ENCODE measurements around the gene RARRES1. TPM values are rescaled to one million over a fixed set of nuclear protein-coding genes. Genes with fewer than 3 reads are reported as not detected.
A peak's percentile ranks its signal among the peaks of the same experiment; 100 is the strongest.

The RARRES1 gene, protein sequence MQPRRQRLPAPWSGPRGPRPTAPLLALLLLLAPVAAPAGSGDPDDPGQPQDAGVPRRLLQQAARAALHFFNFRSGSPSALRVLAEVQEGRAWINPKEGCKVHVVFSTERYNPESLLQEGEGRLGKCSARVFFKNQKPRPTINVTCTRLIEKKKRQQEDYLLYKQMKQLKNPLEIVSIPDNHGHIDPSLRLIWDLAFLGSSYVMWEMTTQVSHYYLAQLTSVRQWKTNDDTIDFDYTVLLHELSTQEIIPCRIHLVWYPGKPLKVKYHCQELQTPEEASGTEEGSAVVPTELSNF
- polyA plus RNA-seq (2013, experiment 1 of 2; ENCODE audit: insufficient read length) = 1.0 TPM
- polyA plus RNA-seq (2013, experiment 2 of 2; ENCODE audit: insufficient read length) = 0.47 TPM

DNA sequence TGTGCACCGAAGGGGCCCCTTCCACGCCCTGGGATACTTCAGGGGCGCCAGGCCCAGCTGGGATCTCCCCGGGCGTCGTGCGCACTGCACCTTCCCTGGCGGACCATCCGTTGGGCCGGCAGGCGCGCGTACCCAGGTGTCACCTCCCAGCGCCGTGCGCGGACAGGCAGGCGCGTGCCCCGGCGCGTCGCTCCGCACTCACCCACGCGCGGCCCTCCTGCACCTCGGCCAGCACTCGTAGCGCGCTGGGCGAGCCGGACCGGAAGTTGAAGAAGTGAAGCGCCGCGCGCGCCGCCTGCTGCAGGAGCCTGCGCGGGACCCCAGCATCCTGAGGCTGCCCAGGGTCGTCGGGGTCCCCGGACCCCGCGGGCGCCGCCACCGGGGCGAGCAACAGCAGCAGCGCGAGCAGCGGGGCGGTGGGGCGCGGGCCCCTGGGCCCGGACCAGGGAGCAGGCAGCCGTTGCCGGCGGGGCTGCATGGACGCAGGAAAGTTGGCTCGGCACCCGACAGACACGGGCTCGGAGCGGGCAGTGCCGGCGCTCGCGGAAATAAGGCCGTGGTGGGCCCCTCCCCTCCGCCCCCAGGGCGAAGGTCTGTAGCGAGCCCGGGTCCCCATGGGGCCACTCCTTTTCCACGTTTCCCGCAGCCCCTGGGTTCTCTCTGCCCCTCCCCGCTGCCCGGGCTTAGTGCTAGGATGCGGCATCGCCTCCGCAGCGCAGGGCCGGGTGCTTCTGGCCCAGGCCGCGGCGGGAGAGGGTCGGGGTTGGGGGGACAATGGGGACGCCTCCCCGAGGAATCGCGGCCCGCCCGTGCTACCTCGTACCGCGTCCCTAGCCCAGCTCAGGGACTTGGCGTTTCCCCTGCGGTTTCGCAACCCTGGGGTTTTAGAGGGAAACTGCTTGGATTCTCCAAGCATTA is at the start of gene RARRES1:
TSS of gene RARRES1 (minus strand) at position 520 of the 918 bp plus-strand sequence. CDS start at position 478, 42 bp downstream.
- peak; percentile 49 for DNase-seq

DNA sequence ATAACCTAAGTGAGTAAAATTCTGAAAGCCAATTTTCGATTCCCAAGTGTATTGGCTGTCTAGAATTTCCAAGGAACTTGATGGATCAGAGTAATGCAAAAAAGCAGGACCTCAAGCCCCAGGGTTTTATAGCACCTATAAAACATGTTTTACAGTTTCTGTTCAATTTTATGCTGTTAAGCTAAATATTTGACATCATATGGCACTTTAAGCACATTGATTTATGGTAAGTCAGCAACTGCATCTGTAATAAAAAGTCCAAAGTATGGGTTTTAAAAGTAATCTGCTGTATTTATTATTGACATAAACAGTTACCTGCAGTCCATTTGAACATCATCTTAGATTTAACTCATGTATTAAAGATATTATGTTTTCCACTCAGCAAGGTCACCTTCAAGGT is 49.6 kb upstream of the RARRES1 start:
- DNase-seq = no peak

DNA sequence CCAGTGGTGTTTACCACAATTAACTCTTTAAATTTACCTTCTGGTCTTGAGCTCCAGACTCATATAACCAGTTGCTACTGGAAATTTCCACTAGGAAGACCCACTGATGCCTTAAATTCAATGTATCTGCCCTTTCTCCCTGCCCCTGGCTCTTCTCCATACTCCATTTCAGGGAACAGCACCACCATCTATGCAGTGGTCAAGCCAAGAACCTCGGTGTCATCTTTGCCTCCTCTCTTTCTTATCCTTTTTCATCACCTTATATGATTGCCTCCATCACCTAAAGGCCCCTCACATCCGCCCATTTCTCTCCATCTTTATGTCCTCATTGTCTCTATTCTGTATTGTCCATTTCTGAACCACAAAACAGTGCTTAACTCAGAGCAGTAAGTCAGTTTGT is 48.9 kb upstream of the RARRES1 start:
- no peak for DNase-seq

DNA sequence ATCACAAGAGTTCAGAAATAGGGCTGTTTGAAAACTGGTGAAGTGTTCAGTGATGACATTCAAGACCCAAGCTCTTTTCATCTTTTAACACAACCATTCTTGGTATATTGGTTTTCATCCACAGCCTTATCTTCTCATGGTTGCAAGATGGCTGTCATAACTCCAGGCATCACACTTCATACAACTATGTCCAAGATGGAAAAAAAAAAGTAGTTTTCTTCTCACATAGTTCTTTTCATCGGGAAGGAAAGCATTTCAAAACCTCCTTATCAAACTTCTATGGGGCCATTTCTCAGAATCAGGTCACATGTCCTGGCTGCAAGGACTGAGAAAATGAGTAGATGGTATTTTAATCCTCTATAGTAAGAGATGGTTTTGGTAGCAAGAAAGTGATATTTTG is 48.5 kb upstream of the RARRES1 start:
- no peak for DNase-seq

DNA sequence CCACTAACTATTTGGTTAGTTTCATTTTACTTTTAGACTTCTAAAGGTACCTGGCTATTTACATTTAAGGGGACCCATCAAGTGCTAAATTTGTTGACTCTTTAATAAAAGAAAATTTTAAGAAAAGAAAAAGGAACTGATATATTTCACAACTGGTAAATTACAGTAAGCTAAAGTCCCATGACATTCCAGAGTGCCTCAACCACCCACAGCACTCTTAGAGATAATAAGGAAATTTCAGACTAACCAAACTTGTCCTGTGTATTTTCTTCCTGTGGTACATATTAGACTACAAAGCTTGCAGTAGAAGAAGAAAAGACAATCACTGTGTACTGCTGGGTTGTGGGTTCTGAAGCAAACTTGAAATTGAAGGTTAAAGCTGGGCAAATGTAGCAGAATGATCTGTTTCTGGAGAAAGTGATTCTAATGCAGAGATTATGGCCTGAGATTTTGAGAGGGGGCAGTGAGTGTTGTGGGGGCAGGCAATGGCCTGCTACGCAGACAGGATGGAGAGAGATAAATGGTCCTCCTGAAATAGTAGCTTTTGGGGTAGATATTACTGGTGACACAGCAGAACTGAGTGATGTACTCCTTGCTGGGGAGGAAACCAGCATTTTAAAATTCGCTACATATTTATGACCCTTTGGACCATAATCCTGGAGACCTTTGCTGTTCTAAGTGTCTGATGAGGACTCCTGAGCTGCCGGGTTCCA is 45.1 kb upstream of the RARRES1 start:
- no peak for DNase-seq

DNA sequence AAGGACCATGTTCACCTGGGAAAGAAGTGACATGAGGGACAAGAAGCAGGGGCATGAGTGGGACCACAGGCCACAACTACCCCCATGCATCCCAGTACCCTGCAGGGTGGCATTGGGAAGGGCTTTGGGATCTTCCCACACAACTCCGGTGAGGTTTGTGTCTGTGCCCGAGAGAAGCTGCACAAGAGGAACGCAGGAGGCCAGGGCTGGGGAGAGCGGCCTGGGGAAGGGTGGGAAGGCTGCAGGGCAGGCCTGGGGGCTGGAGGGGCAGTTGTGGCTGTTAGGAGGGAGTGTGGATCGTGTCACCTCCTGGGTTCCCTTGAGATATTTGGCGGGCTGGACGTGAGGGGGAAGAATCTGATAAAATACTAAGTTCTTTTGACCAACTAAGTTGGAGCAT is 44.3 kb upstream of the RARRES1 start:
- DNase-seq = no peak

DNA sequence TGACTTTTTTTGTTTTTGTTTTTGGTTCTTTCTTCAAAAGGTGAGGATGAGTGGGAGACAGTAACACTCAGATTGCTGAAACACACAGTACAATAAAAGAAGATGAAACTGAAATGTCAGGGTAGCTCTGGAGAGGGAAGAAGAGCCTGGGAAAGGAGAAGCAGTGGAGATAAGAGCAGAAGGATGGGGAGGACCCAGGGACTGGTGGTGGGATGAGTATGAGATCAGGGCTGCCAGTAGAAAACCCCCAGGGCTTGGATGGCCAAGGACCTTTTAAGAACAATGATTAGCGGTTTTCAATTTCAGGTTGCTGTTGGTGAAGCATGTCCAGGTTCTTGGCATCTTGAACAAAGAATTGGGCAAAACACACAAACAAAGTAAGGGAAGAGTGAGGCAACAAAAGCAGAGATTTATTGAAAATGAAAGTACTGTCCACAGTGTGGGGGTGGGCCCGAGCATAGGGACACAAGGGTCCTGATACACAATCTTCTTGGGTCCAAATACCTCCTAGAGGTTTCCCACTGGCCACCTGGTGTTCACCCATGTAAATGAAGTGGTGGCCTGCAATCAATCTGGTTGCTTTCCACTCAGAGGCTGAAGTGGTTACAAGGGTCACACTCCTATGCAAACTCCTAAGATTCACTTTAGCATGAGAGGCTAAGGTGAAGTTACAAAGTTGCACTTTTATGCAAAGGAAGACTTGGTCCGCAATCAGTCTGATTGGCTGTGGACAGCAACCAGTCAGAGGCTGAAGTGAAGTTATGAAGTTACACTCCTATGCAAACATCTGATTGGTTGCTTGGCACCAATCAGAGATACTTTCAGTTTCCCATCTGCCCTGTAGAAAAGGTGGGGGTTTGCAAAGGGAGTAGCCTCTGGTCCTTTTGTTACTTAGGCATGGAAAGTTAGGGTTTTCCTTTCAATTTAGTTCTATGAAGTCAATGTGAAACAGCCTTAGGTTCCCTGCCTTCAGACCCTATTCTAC is 43.5 kb upstream of the RARRES1 start:
- DNase-seq = no peak

DNA sequence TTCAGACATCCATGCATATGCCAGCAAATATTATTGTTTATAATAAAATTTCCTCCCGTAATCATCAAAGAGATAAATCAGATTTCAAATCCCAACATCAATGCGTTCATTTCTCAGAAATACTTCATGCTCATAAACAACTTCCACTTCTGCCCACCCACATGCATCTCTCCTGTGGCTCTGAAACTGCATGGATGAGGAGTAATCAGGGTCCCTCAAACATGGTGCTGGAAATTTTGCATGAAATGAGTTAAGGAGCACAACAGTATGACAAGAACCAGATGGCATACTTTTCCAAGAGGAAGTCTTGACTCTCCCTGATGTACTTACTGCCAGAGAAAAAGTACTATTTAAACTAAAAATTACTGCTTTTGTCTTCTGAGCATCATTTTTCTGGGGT is 42.7 kb upstream of the RARRES1 start:
- no peak for DNase-seq

DNA sequence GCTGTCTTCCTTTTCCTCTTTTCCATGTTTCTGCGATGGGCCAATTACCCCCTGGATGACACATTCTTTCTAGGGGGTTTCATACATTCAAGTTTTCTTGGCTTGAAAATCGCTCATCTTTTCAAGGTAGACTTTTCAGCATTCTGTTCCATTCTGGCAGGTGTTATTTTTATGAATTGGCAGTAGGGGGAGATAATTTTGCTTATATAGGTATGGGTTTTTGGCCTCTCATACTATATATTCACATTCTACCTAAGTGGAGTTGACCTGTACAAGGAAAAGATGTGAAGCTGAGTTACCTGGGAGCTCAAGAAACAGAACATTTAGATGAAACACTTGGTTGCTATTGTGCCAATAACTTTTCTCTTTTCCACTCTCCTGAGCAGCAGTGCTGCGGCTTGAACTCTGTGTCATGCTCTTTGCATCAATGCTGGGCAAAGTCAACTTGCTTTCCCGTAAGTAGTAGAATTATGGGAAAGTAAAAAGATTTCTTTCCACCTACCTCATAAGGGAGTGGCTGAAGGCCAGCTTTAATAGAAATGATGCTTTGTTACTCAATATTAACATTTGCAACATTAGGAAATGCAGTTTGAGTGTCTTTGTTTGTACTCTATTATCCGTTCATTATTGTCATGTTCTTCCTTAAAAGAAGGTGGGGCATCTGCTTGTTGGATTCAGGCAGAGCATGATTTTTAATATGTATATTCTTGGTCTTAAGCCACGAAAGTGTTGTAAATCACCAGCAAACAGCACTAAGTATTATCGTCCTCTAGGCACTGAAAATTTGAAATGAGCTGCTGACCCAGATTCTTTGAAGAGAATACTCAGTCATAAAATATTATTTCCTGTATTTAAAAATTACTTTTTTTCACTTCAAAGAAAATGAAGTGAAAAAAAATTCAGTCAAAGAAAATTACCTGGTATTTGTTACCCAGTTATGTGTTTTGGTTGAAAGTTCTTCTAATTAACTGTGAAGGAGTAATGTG is 41.9 kb upstream of the RARRES1 start:
- no peak for DNase-seq

DNA sequence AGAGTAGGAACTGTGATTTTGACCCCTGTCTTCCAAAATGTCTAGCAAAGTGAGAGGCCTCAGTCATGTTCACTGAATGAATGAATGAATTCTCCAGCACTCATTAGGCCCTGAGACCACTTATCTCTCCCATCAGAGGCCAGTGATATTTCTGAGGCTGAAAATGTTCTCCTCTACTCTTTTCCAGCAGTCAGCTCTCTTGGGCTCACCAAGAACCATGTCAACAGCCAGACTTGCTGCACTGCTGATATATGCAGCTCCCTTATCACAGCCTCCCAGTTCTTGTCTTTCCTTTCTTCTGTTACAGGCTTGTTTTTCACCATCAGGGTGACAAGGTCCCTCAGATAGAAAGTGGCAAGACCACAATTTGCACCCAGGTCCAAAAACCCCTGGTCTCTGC is 40.9 kb upstream of the RARRES1 start:
- no peak for DNase-seq

DNA sequence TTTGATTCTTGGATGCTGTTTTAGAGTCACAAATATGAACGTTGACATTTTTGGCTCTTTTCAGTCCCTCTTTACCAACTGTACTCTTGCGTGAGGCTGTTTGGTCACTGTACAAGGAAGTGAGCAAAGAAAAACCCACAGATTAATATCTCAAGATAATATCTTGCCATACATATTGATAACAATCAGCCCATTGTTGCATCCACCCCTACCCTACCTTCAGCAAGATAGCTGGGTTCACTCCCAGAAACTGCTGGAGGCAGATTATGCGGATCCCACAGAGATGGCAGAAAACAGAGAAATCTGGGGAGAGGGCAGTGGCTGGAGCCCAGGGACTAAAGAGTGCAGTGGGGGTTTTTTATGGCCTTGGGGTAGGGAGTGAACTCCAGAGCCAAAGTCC is 39.7 kb upstream of the RARRES1 start:
- no peak for DNase-seq

DNA sequence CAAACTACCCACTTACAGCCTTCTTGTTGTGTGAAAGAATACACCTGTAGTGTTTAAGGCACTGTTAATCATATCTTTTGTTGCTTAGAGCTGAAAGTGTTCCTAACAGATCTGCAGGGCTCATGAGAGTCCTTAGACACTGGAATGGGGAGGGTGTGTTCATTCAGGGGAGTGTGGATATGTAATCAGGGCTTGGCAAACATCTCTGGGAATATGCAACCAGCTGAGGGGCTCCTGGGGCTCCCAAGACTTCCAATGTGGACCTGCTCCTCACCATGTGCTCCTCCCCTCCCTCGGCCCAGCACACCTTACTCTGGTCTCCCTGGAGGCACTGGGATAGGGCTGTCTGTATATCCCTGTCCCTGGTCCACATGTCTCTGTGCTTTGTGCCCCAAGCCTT is 39.3 kb upstream of the RARRES1 start:
- DNase-seq = no peak

DNA sequence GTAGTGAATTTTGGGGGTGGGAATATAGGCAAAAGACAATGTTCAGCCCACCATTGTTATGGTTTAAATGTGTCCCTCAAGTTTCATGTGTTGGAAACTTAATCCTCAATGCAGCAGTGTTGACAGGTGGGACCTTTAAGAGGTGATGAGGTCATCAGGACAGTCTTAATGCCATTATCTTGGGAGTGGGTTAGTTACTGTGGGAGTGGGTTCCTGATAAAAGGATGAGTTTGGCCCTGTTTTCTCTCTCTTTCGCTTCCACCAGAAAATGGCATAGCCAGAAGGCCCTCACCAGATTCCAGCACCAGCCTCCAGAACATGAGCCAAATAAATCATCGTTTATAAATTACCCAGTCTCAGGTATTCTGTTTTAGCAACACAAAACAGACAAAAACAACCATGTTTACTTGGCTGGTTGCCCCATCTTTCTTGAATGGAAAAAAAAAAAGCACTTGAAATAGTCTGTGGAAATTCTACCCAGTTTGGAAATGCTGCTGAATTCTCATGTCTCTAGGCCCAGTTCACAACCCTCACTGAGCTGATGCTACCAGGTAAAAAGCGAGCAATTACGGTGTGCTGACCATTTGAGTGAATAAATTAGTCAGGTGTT is 38.6 kb upstream of the RARRES1 start:
- DNase-seq = no peak

DNA sequence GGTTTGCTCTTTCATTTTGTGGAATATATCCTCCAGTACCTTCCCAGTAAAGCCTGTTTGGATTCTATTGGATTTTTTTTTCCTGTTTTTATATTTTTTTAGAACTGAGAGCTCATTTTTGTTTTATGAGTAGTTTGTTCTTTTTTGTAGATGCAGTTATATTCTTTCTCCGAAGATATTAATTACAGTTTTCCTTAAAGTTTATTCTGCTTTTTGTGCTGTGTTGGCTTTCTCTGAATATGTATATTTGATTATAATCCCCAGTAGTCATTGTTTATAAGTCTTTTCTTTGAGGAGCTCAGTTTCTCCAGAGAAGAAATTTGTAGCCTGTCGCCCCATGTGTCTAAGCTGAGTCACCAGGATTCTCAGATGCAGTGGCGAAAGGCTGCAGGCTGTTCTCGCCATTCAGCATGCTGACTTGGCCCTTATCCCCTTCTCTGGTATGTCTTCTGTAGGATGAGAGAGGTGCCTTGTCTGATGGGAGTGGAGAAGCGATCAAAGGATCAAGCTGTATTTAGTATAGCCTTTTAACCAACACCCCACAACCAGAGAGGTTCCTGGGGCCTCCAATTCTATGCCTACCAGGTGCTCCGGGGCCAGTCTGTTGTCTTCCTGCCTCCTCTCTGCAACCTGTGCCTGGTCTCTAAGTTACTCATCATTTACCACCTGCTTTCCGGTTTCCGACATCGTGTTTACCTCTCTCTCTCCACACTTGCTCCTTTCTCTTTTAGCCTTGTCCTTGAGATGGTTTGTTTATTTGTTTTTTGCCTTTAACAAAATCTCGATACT is 37.9 kb upstream of the RARRES1 start:
- peak; percentile 86 for DNase-seq

DNA sequence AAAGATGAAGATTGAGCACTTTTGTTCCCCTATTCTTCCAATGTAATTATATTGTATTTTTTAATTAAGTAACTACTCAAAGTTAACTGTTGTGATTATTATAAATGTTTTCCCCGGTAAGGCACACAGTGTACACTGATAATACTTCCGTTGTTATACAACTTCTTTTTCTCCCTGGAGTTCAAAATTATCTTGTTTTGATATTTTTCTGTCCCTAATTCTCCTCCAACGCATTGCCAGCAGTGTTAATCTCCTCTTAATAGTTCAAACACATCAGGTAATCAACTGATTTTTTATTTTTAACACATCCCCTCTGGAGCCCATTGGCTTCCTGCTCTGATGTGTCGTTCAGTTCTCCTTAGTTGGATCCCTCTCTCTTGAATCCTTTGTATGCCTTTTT is 37.3 kb upstream of the RARRES1 start:
- DNase-seq = no peak

DNA sequence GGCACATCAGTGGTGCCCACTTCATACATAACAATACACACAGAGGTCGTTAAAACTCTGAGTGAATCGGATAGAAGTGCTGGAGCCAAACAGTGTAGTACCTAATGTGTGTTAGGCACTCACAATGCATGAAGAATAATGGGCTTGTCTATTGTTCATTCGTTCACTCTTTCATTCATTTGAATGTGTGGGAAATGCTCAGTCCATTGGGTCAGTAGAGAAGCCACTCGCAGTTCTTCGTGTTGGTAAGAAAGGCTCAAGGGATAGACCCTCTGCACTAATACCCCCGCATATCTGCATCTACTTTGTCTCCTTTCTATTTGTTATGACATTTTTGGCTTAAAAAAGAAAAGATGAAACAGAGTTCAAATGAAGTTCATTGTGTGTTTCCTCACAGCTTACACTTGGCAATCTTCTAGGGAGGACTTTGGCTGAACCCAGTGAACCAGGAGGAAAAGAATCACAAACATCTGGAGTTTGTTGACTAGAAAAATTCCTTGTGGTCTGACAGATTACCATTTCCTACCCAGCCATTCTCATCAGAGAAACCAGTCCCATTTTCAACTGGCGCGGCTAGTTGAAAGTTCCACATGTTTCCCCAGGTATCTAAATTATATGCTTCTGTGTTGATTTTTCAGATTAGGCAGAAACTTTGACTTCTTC is 36.8 kb upstream of the RARRES1 start:
- peak; percentile 95 for DNase-seq

DNA sequence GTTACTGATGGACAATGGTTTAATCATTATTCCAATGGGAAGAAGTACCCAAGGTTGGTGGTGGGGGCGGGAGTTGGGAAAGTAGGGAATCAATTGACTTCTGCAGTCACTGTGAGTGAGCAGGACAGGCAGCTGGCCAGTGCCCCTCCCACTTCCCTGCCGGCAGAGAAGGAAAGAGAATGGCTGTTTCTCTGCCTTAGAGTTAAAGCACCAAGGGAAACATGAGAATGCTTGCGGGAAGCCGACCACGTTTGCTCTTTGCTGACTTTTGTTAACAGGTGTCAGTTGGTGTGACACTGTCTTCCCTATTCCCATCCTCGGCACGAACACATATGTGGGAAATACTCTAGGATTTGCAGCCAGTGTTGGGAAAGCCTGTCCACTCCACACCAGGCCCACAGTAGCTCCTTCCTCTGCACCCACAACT is 36.1 kb upstream of the RARRES1 start:
- DNase-seq = peak; percentile 51

DNA sequence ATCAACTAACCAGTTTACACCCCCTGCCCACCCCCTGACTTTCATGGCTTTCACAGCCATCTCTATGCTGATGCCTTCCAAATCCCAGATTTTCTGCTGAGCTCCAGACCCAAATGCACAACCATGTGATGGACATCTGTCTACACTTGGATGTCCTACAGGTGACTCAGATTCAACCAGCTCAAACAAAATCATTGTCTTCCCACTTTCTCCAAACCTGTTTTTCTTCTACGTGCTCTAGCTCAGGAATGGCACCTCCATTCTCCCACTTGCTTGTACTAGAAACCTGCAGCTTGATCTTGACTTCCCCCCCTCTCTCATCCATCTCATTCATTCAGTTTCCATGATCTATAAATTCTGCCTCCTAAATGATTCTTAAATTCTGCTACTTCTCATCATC is 34.1 kb upstream of the RARRES1 start:
- DNase-seq = no peak
